Neutrophil (primary cell): ENCODE results near the gene SUMO2.
"Not testable (repeated sequence)": the region's sequence is repeated elsewhere in the genome, so short reads cannot be mapped to it uniquely, and the experiment has no call there.

Experiments used
- H3K27ac ChIP-seq: fragments of 200-600 bp; sonication (generic); 2 replicates; pipeline ENCODE4 v1.5.1; 2016; ENCODE audit warnings: mild to moderate bottlenecking, moderate library complexity
- H3K27me3 ChIP-seq: fragments of 200-600 bp; sonication (generic); 2 replicates; pipeline ENCODE4 v1.6.0; 2016; ENCODE audit warnings: mild to moderate bottlenecking
- H3K36me3 ChIP-seq: fragments of 200-600 bp; sonication (generic); 2 replicates; pipeline ENCODE4 v1.5.1; 2017
- H3K4me1 ChIP-seq, 2 experiments: fragments of 200-600 bp in 1 of 2; sonication (generic) in 1 of 2; 1 replicate in 1 of 2; 2 replicates in 1 of 2; pipeline versions ENCODE4 v1.5.1 to v1.6.1; 2013 to 2016; ENCODE audit warnings: low read depth in 1 of 2, low read length in 1 of 2, mild to moderate bottlenecking in 1 of 2, moderate library complexity in 1 of 2; ENCODE audit not compliant: control insufficient read depth in 1 of 2, insufficient read depth in 1 of 2
- H3K4me3 ChIP-seq, 2 experiments: fragments of 200-600 bp in 1 of 2; sonication (generic) in 1 of 2; 1 replicate in 1 of 2; 2 replicates in 1 of 2; pipeline ENCODE4 v1.5.1; 2013 to 2016; ENCODE audit warnings: low read depth in 1 of 2, low read length in 1 of 2, mild to moderate bottlenecking in 1 of 2, moderate library complexity in 1 of 2
- H3K9me3 ChIP-seq: fragments of 200-600 bp; sonication (generic); 2 replicates; pipeline ENCODE4 v1.5.1; 2016
- CTCF ChIP-seq: fragments of 200-600 bp; sonication (generic); IDR thresholded peaks from 2 replicates; pipeline ENCODE4 v1.5.1; 2016; ENCODE audit warnings: antibody characterized with exemption

SUMO2 gene

GRCh38 chr17:75163074-75163473 is 19.7 kb downstream of the SUMO2 start:
- H3K27me3 ChIP-seq: no peaks in the 10 kb centered on the region
- no peaks in the 10 kb centered on the region for H3K9me3 ChIP-seq
- no peak overlapping the region for H3K27ac ChIP-seq
- H3K4me1 ChIP-seq: no peaks in the 10 kb centered on the region
- peaks cover 17% of the 10 kb centered on the region for H3K36me3 ChIP-seq
- no peak for TF ChIP-seq CTCF
- no peak overlapping the region for H3K4me3 ChIP-seq

DNA sequence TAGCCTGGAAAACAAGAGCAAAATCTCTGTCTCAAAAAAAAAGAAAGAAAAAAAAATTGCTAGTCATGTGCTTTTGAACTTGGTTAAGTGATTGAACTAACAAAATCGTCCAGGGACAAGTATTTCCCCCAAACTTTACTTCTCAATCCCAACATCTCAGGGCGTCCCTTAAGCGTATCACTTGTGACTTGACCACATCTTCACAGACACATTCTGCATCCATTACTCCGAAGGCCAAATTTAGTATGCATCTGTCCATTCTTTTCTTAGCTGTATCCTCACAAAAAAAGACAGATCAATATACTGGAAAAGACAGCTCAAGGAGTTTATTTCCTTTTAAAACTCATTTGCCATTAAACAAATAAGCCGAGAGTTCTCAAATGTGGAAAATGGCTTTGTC is 22.5 kb downstream of the SUMO2 start:
- Histone ChIP-seq H3K36me3 (peaks cover 2% of the 10 kb centered on the region), H3K27me3 (no peaks in the 10 kb centered on the region), H3K4me3 (no peak overlapping the region), H3K4me1 (peaks cover 3 to 4% of the 10 kb centered on the region in 2 experiments), H3K9me3 (no peaks in the 10 kb centered on the region), H3K27ac (no peak overlapping the region)
- no peak for TF ChIP-seq CTCF

DNA sequence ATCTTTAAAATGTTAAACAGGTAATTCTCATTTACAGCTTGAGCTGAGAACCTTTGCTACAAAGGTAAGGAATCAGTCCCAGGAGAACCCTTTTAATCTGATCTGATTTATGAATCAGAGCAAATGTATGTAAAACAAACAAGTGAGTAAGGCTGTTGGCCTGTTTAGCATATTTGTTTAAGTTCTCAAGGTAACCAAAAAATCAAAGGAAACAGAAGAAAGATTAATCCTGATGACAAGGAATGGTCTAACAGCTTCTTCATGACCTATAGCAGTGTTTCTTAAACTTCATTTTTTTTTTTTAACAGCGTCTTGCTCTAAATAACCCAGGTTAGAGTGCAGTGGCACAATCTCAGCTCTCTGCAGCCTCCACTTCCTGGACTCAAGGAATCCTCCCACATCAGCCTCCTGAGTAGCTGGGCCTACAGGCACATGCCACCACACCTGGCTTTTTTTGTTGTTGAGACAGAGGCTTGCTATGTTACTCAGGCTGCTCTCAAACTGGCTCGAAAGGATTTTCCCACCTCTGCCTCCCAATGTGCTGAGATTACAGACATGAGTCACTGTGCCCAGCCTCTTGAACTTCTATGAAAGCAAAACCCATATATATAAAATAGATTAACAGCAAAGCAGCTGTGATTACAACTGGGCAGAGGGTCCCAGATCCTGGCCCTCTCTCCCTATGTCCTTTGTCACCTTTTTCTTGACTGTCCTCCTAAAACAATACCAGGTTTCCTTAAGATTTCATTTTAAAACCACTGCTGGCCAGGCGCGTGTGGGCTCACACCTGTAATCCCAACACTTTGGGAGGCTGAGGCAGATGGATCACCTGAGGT is 23.3 kb downstream of the SUMO2 start:
- H3K27me3 ChIP-seq: no peaks in the 10 kb centered on the region
- no peaks in the 10 kb centered on the region for H3K9me3 ChIP-seq
- no peaks in the 10 kb centered on the region for H3K36me3 ChIP-seq
- TF ChIP-seq CTCF: no peak
- H3K27ac ChIP-seq: no peak overlapping the region
- peaks cover 10 to 11% of the 10 kb centered on the region in 2 experiments for H3K4me1 ChIP-seq
- H3K4me3 ChIP-seq: no peak overlapping the region

GRCh38 chr17:75158480-75158879 is 24.3 kb downstream of the SUMO2 start:
- not testable (repeated sequence) for H3K9me3 ChIP-seq, H3K4me3 ChIP-seq, H3K27me3 ChIP-seq, H3K27ac ChIP-seq, H3K36me3 ChIP-seq
- peaks cover 11 to 14% of the 10 kb centered on the region in 2 experiments for H3K4me1 ChIP-seq

DNA sequence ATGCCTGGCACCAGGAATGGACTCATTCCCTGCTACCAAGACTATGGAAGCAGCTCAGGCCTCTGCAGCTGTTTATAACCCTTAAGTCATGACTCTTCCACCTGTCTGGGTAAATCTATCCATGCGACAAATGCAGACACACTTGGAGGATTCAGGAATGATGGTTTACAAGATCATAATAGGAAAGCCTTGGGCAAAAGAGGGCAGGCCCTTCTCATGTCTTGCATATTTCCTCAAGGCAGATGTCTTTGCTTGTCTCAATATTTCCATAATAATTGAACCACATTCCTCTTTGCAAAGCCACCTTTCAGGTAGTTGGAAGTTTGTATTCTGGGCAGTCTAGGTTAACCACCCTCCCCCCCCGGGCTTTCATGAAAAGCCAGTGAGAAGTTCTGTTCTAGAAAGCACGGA is 27.6 kb downstream of the SUMO2 start:
- Histone ChIP-seq H3K27me3 (no peaks in the 10 kb centered on the region), H3K4me1 (peaks cover 20 to 23% of the 10 kb centered on the region in 2 experiments), H3K4me3 (peak overlapping the region; percentile 90 to 93), H3K9me3 (no peaks in the 10 kb centered on the region), H3K27ac (peak overlapping the region; percentile 84), H3K36me3 (no peaks in the 10 kb centered on the region)
- no peak for TF ChIP-seq CTCF
